Liver (tissue), 9 donors: Measurements from ENCODE around the gene CUL5. TPM values are rescaled to one million over a fixed set of nuclear protein-coding genes. Genes with fewer than 3 reads are reported as not detected.

Source experiments
- DNase-seq: peaks from one replicate; pipeline ENCODE4 v3.0.0-alpha.2; 2017; ENCODE audit warnings: low spot score
- H3K27ac ChIP-seq, 2 donors: one replicate each; pipeline ENCODE4 v1.7.0; 2013; ENCODE audit warnings: inconsistent platforms in 2 of 2, low read length in 2 of 2, control low read depth in 1 of 2, low read depth in 1 of 2, mild to moderate bottlenecking in 1 of 2
- H3K27me3 ChIP-seq, 4 donors: one replicate each; pipeline versions ENCODE4 v1.6.1 to v1.7.0; 2013; ENCODE audit warnings: low read length in 3 of 4, inconsistent platforms in 1 of 4, mild to moderate bottlenecking in 1 of 4, moderate library complexity in 1 of 4; ENCODE audit not compliant: control insufficient read depth in 4 of 4, insufficient read depth in 4 of 4
- H3K36me3 ChIP-seq, 4 donors: one replicate each; pipeline versions ENCODE4 v1.6.1 to v1.7.0; 2013; ENCODE audit warnings: low read length in 3 of 4, mild to moderate bottlenecking in 3 of 4, low read depth in 1 of 4, moderate library complexity in 1 of 4; ENCODE audit not compliant: control insufficient read depth in 4 of 4, insufficient read depth in 3 of 4
- H3K4me1 ChIP-seq, 4 donors: one replicate each; pipeline versions ENCODE4 v1.6.1 to v1.7.0; 2013; ENCODE audit warnings: low read length in 3 of 4, mild to moderate bottlenecking in 3 of 4, moderate library complexity in 1 of 4; ENCODE audit not compliant: control insufficient read depth in 4 of 4, insufficient read depth in 4 of 4
- H3K4me3 ChIP-seq, 3 donors: one replicate each; pipeline versions ENCODE4 v1.6.1 to v1.7.0; 2013; ENCODE audit warnings: low read length in 3 of 3, control low read depth in 1 of 3, low read depth in 1 of 3, mild to moderate bottlenecking in 1 of 3
- H3K9ac ChIP-seq, 2 donors: one replicate each; pipeline ENCODE4 v1.7.0; 2013; ENCODE audit warnings: low read length in 2 of 2, mild to moderate bottlenecking in 2 of 2, moderate library complexity in 2 of 2, control low read depth in 1 of 2, low read depth in 1 of 2
- H3K9me3 ChIP-seq, 4 donors: one replicate each; pipeline versions ENCODE4 v1.6.1 to v1.7.0; 2013; ENCODE audit warnings: low read length in 3 of 4; ENCODE audit not compliant: control insufficient read depth in 4 of 4
- ATF3 ChIP-seq: IDR thresholded peaks from 2 replicates; pipeline ENCODE4 v1.6.1; 2016; ENCODE audit warnings: antibody characterized with exemption
- CTCF ChIP-seq: fragments of 150-350 bp; IDR thresholded peaks from 2 replicates; pipeline ENCODE4 v1.5.1; 2017; ENCODE audit warnings: improper control_type of control experiment, low read depth, low read length; ENCODE audit not compliant: missing input control
- FOXA1 ChIP-seq: IDR thresholded peaks from 2 replicates; pipeline ENCODE4 v1.6.1; 2016; ENCODE audit warnings: antibody characterized with exemption
- FOXA2 ChIP-seq: IDR thresholded peaks from 2 replicates; pipeline ENCODE4 v1.6.1; 2016; ENCODE audit warnings: antibody characterized with exemption
- GABPA ChIP-seq, 2 donors: IDR thresholded peaks in 1 of 2; conservative IDR thresholded peaks in 1 of 2; 2 replicates each; pipeline ENCODE4 v1.6.1; 2016; ENCODE audit warnings: antibody characterized with exemption in 2 of 2, mild to moderate bottlenecking in 1 of 2, moderate library complexity in 1 of 2
- HNF4A ChIP-seq, 2 donors: conservative IDR thresholded peaks; 2 replicates each; pipeline ENCODE4 v1.6.1; 2016; ENCODE audit warnings: antibody characterized with exemption in 2 of 2, mild to moderate bottlenecking in 2 of 2
- HNF4G ChIP-seq: IDR thresholded peaks from 2 replicates; pipeline ENCODE4 v1.6.1; 2016; ENCODE audit warnings: antibody characterized with exemption
- JUND ChIP-seq, 2 donors: IDR thresholded peaks; 2 replicates each; pipeline ENCODE4 v1.6.1; 2016; ENCODE audit warnings: antibody characterized with exemption in 2 of 2
- NR2F2 ChIP-seq: IDR thresholded peaks from 2 replicates; pipeline ENCODE4 v1.6.1; 2016; ENCODE audit warnings: antibody characterized with exemption
- RAD21 ChIP-seq, 2 donors: IDR thresholded peaks; 2 replicates each; pipeline ENCODE4 v1.6.1; 2016; ENCODE audit warnings: antibody characterized with exemption in 2 of 2, mild to moderate bottlenecking in 2 of 2
- REST ChIP-seq: IDR thresholded peaks from 2 replicates; pipeline ENCODE4 v1.6.1; 2016; ENCODE audit warnings: antibody characterized with exemption, mild to moderate bottlenecking
- RXRA ChIP-seq, 2 donors: IDR thresholded peaks; 2 replicates each; pipeline ENCODE4 v1.6.1; 2017 to 2018; ENCODE audit warnings: antibody characterized with exemption in 2 of 2, mild to moderate bottlenecking in 1 of 2
- SP1 ChIP-seq: IDR thresholded peaks from 2 replicates; pipeline ENCODE4 v1.6.1; 2018; ENCODE audit warnings: antibody characterized with exemption, mild to moderate bottlenecking
- YY1 ChIP-seq: IDR thresholded peaks from 2 replicates; pipeline ENCODE4 v1.6.1; 2016; ENCODE audit warnings: antibody characterized with exemption, mild to moderate bottlenecking
- ZBTB33 ChIP-seq: IDR thresholded peaks from 2 replicates; pipeline ENCODE4 v1.6.1; 2016; ENCODE audit warnings: antibody characterized with exemption
- WGBS: extraction: QIAGEN DNeasy Blood & Tissue Kit; methylation state at CpG from one replicate; pipeline ENCODE4 v1.1.7; 2013; 5-methylcytosine and 5-hydroxymethylcytosine counted together
- polyA plus RNA-seq, 2 donors: library from polyadenylated mRNA; stranded (reverse) in 1 of 2; unstranded in 1 of 2; fragments of 200-250 nt in 1 of 2; fragments of >200 nt in 1 of 2; fragmentation: Nextera tagmentation in 1 of 2; extraction: Ambion mirVana in 1 of 2; gene quantifications; one replicate each; pipeline versions ENCODE4 v1.2.1 to v1.2.3, GENCODE V29; 2013 to 2015
- total RNA-seq, 2 donors: library from RNA; depleted of rRNA; stranded (reverse); fragments of >200 nt; gene quantifications; one replicate each; pipeline ENCODE4 v1.2.3, GENCODE V29; 2014
- donor health status: healthy.
- donor health status: healthy.
- donor health status: healthy.
- donor health status: healthy.
- donor health status: healthy.

The CUL5 gene
- total and polyA plus RNA-seq, 4 donors, result 5.6 to 21.1 (median 12.9) TPM

- H3K27ac ChIP-seq, result no peak overlapping the region
- peaks cover 19 to 78% (median 66%) of the 10 kb centered on the region in 4 donors for H3K36me3 ChIP-seq
- H3K9ac ChIP-seq, result no peak overlapping the region
- no peak overlapping the region for H3K4me3 ChIP-seq
- 97% methylated on average over 7 of the region's 7 CpGs for WGBS
- H3K27me3 ChIP-seq, result no peaks in the 10 kb centered on the region
- H3K4me1 ChIP-seq, result no peaks in the 10 kb centered on the region
- no peak for TF ChIP-seq CTCF
- TF ChIP-seq NR2F2, result no peak
- TF ChIP-seq REST, result no peak
- TF ChIP-seq ATF3, result no peak
- TF ChIP-seq GABPA (IDR thresholded peaks at IDR 0.05 in 1 of 2, conservative IDR thresholded peaks at IDR 0.05 in 1 of 2), result no peak
- TF ChIP-seq RXRA (IDR thresholded peaks at IDR 0.05), result no peak
- no peak for TF ChIP-seq HNF4G
- no peak for TF ChIP-seq RAD21 (IDR thresholded peaks at IDR 0.05)
- no peak for TF ChIP-seq SP1
- no peak for TF ChIP-seq HNF4A (conservative IDR thresholded peaks at IDR 0.05)
- TF ChIP-seq JUND (IDR thresholded peaks at IDR 0.05), result no peak
- no peak for DNase-seq
- no peaks in the 10 kb centered on the region for H3K9me3 ChIP-seq
These were observed 133.6 kb downstream of the CUL5 start for GRCh38 chr11:108142304-108142703.

GRCh38 chr11:108144615-108145014 lies 135.9 kb downstream of the CUL5 start:
- H3K27me3 ChIP-seq, result no peaks in the 10 kb centered on the region
- H3K27ac ChIP-seq, result no peak overlapping the region
- H3K9me3 ChIP-seq, result no peaks in the 10 kb centered on the region
- WGBS, result 92% methylated on average over 3 of the region's 3 CpGs
- DNase-seq, result no peak
- no peak for TF ChIP-seq HNF4G
- no peak for TF ChIP-seq SP1
- no peak for TF ChIP-seq ATF3
- TF ChIP-seq CTCF, result no peak
- no peak for TF ChIP-seq ZBTB33
- TF ChIP-seq FOXA1, result no peak
- TF ChIP-seq GABPA (IDR thresholded peaks at IDR 0.05 in 1 of 2, conservative IDR thresholded peaks at IDR 0.05 in 1 of 2), result no peak
- no peak for TF ChIP-seq YY1
- TF ChIP-seq FOXA2, result no peak
- no peak for TF ChIP-seq NR2F2
- H3K4me3 ChIP-seq, result no peak overlapping the region
- H3K9ac ChIP-seq, result no peak overlapping the region
- peaks cover 17 to 92% (median 81%) of the 10 kb centered on the region in 4 donors for H3K36me3 ChIP-seq
- peaks cover 0 to 4% (median 0%) of the 10 kb centered on the region in 4 donors for H3K4me1 ChIP-seq
